ENCODE data around the gene MBNL2. TPM values are rescaled to one million over a fixed set of nuclear protein-coding genes. Genes with fewer than 3 reads are reported as not detected.
A peak's percentile ranks its signal among the peaks of the same experiment; 100 is the strongest.

The MBNL2 gene
- total and polyA plus RNA-seq, 2 of the 13 experiments (the other 11 are each of a cell fraction or from before 2014, with no cell fraction given), result 30.8 to 59.0 TPM

DNA sequence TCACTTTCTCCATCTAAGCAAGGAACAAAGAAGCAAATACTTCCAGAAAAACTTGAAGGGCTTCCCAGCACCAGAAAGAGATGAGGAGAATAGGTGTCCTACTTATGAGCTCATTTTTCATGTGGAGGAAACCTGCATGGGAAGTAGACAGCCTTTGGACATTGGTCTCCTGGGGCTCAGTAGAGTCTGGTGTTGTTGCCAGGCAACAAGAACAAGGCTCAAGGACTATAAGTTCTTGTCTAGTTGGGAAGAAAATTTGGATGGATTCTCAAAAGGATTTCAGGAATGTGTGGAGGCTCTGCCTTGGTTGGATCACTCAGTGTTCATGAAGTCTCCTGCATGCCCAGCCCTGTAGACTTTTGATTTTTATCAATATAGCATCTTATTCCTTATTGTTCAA is 84.5 kb downstream of the MBNL2 start (continued):
- TF ChIP-seq, protein P1, sequence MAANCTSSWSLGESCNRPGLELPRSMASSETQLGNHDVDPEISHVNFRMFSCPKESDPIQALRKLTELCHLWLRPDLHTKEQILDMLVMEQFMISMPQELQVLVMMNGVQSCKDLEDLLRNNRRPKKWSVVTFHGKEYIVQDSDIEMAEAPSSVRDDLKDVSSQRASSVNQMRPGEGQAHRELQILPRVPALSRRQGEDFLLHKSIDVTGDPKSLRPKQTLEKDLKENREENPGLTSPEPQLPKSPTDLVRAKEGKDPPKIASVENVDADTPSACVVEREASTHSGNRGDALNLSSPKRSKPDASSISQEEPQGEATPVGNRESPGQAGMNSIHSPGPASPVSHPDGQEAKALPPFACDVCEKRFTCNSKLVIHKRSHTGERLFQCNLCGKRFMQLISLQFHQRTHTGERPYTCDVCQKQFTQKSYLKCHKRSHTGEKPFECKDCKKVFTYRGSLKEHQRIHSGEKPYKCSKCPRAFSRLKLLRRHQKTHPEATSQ (CRISPR knock-in tag; IDR thresholded peaks at IDR 0.05; ENCODE audit: borderline replicate concordance), result no peak
- TF ChIP-seq ZNF446 (CRISPR knock-in tag; IDR thresholded peaks at IDR 0.05) (no peak), KDM6A (CRISPR knock-in tag; IDR thresholded peaks at IDR 0.05; ENCODE audit: low read depth) (no peak), ZBTB8A (CRISPR knock-in tag; IDR thresholded peaks at IDR 0.05; ENCODE audit: borderline replicate concordance, low read depth) (no peak), RBM22 (optimal IDR thresholded peaks at IDR 0.05; ENCODE audit: low read length) (peak; percentile 27), ZBTB20 (CRISPR knock-in tag; IDR thresholded peaks at IDR 0.05; ENCODE audit: borderline replicate concordance, low read depth) (no peak), SAP130 (CRISPR knock-in tag; IDR thresholded peaks at IDR 0.05; ENCODE audit: low read depth) (0 out of 2 replicates have a peak, but pooled peaks have one; percentile 20), ZNF17 (CRISPR knock-in tag; IDR thresholded peaks at IDR 0.05) (no peak), HNF4G (IDR thresholded peaks at IDR 0.05; ENCODE audit: borderline replicate concordance, low read depth, low read length) (peak; percentile 17; the same call in 1 of the 2 replicates), HNF4G (CRISPR knock-in tag; IDR thresholded peaks at IDR 0.05; ENCODE audit: borderline replicate concordance, low read depth) (no peak), SKI (IDR thresholded peaks at IDR 0.05; ENCODE audit: partially characterized antibody) (peak; percentile 21), ATM (IDR thresholded peaks at IDR 0.05; ENCODE audit: borderline replicate concordance) (no peak), IKZF4 (CRISPR knock-in tag; IDR thresholded peaks at IDR 0.05; ENCODE audit: borderline replicate concordance, low read depth, not compliant biosample characterization) (no peak), ZNF703 (CRISPR knock-in tag; IDR thresholded peaks at IDR 0.05; ENCODE audit: borderline replicate concordance) (no peak), PPARG (CRISPR knock-in tag; conservative IDR thresholded peaks at IDR 0.05) (no peak), POLR2G (IDR thresholded peaks at IDR 0.05; ENCODE audit: low read depth, low read length) (no peak), ZNF670 (CRISPR knock-in tag; IDR thresholded peaks at IDR 0.05; ENCODE audit: borderline replicate concordance) (no peak)
- TF ChIP-seq, protein P2, sequence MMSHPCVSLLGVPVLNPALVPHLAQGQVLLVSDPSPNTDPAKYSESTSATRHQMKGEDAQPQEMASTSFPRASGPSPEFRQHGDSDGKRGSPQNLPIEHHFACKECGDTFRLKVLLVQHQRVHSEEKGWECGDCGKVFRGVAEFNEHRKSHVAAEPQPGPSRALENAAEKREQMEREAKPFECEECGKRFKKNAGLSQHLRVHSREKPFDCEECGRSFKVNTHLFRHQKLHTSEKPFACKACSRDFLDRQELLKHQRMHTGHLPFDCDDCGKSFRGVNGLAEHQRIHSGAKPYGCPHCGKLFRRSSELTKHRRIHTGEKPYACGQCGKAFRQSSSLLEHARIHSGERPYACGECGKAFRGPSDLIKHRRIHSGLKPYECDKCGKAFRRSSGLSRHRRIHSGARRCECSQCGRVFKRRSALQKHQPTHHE (CRISPR knock-in tag; IDR thresholded peaks at IDR 0.05; ENCODE audit: borderline replicate concordance), result no peak
- TF ChIP-seq, protein P3, sequence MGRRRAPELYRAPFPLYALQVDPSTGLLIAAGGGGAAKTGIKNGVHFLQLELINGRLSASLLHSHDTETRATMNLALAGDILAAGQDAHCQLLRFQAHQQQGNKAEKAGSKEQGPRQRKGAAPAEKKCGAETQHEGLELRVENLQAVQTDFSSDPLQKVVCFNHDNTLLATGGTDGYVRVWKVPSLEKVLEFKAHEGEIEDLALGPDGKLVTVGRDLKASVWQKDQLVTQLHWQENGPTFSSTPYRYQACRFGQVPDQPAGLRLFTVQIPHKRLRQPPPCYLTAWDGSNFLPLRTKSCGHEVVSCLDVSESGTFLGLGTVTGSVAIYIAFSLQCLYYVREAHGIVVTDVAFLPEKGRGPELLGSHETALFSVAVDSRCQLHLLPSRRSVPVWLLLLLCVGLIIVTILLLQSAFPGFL (CRISPR knock-in tag; IDR thresholded peaks at IDR 0.05), result no peak
- TF ChIP-seq, protein P4, sequence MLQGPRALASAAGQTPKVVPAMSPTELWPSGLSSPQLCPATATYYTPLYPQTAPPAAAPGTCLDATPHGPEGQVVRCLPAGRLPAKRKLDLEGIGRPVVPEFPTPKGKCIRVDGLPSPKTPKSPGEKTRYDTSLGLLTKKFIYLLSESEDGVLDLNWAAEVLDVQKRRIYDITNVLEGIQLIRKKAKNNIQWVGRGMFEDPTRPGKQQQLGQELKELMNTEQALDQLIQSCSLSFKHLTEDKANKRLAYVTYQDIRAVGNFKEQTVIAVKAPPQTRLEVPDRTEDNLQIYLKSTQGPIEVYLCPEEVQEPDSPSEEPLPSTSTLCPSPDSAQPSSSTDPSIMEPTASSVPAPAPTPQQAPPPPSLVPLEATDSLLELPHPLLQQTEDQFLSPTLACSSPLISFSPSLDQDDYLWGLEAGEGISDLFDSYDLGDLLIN (CRISPR knock-in tag; IDR thresholded peaks at IDR 0.05; ENCODE audit: borderline replicate concordance), result no peak
- TF ChIP-seq, protein P5, sequence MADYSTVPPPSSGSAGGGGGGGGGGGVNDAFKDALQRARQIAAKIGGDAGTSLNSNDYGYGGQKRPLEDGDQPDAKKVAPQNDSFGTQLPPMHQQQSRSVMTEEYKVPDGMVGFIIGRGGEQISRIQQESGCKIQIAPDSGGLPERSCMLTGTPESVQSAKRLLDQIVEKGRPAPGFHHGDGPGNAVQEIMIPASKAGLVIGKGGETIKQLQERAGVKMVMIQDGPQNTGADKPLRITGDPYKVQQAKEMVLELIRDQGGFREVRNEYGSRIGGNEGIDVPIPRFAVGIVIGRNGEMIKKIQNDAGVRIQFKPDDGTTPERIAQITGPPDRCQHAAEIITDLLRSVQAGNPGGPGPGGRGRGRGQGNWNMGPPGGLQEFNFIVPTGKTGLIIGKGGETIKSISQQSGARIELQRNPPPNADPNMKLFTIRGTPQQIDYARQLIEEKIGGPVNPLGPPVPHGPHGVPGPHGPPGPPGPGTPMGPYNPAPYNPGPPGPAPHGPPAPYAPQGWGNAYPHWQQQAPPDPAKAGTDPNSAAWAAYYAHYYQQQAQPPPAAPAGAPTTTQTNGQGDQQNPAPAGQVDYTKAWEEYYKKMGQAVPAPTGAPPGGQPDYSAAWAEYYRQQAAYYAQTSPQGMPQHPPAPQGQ (CRISPR knock-in tag; IDR thresholded peaks at IDR 0.05; ENCODE audit: borderline replicate concordance), result no peak
